GM18498 (cell line): Measurements from ENCODE around the gene TPRG1.

Experiments
- ATAC-seq: cut with Tn5 transposase; IDR thresholded peaks from one replicate; pipeline ENCODE4 v1.9.1; 2021; ENCODE audit warnings: mild to moderate bottlenecking, moderate library complexity; ENCODE audit not compliant: unreplicated experiment

TPRG1 gene

GRCh38 chr3:189171707-189172106 lies at the start of gene TPRG1:
Gene TPRG1 (plus strand): TSS chr3:189171971. CDS start chr3:189207385, 35,414 bp downstream.
- ATAC-seq: no peak

GRCh38 chr3:189122110-189122509 lies 49.7 kb upstream of the TPRG1 start:
- ATAC-seq: no peak

- no peak for ATAC-seq
Observed at GRCh38 chr3:189122526-189123205, 49.1 kb upstream of the TPRG1 start.

- no peak for ATAC-seq
Observed at GRCh38 chr3:189123595-189124387, 48.0 kb upstream of the TPRG1 start.

GRCh38 chr3:189132231-189132671 lies 39.5 kb upstream of the TPRG1 start:
- ATAC-seq: peak; percentile 91

GRCh38 chr3:189132839-189133238 lies 38.9 kb upstream of the TPRG1 start:
- ATAC-seq: no peak

- ATAC-seq: no peak
Observed at GRCh38 chr3:189133768-189134167, 38.0 kb upstream of the TPRG1 start.

- ATAC-seq: no peak
Observed at GRCh38 chr3:189137416-189137815, 34.4 kb upstream of the TPRG1 start.

GRCh38 chr3:189138901-189139610 lies 32.7 kb upstream of the TPRG1 start:
- ATAC-seq: no peak

- no peak for ATAC-seq
Observed at GRCh38 chr3:189139611-189139940, 32.2 kb upstream of the TPRG1 start.

- no peak for ATAC-seq
Observed at GRCh38 chr3:189142527-189142926, 29.2 kb upstream of the TPRG1 start.

- ATAC-seq: no peak
Observed at GRCh38 chr3:189143321-189143720, 28.4 kb upstream of the TPRG1 start.

- no peak for ATAC-seq
Observed at GRCh38 chr3:189143771-189144170, 28.0 kb upstream of the TPRG1 start.

GRCh38 chr3:189144645-189145044 lies 27.1 kb upstream of the TPRG1 start:
- ATAC-seq: no peak

- no peak for ATAC-seq
Observed at GRCh38 chr3:189146848-189147247, 24.9 kb upstream of the TPRG1 start.

- ATAC-seq: peak; percentile 79
Observed at GRCh38 chr3:189148081-189148507, 23.7 kb upstream of the TPRG1 start.

- ATAC-seq: no peak
Observed at GRCh38 chr3:189149203-189149602, 22.6 kb upstream of the TPRG1 start.

GRCh38 chr3:189157232-189158007 lies 14.4 kb upstream of the TPRG1 start:
- ATAC-seq: no peak

- no peak for ATAC-seq
Observed at GRCh38 chr3:189158034-189158433, 13.7 kb upstream of the TPRG1 start.

GRCh38 chr3:189160519-189161309 lies 11.1 kb upstream of the TPRG1 start:
- ATAC-seq: no peak
